Smooth muscle cell (in vitro differentiated cells): ENCODE results near the gene FREY1. TPM values are rescaled to one million over a fixed set of nuclear protein-coding genes. Genes with fewer than 3 reads are reported as not detected.

Experiments
- DNase-seq: peaks from one replicate; lab custom pipeline; 2025; ENCODE audit not compliant: unreplicated experiment; lab: John Stamatoyannopoulos, UW
- H2AFZ ChIP-seq: fragments of 200-600 bp; sonication (generic); 2 replicates; pipeline ENCODE4 v1.6.0; 2016; ENCODE audit warnings: antibody characterized with exemption, low read depth, mild to moderate bottlenecking
- H3F3A ChIP-seq: fragments of 200-600 bp; sonication (generic); 2 replicates; pipeline ENCODE4 v1.6.0; 2017; ENCODE audit warnings: antibody characterized with exemption, low read depth
- H3K27ac ChIP-seq: fragments of 200-600 bp; sonication (generic); 2 replicates; pipeline ENCODE4 v1.5.1; 2016; ENCODE audit warnings: low read depth, mild to moderate bottlenecking
- H3K27me3 ChIP-seq: fragments of 200-600 bp; sonication (generic); 2 replicates; pipeline ENCODE4 v1.6.1; 2016; ENCODE audit warnings: low read depth, mild to moderate bottlenecking
- H3K36me3 ChIP-seq: fragments of 200-600 bp; sonication (generic); 2 replicates; pipeline ENCODE4 v1.5.1; 2016; ENCODE audit warnings: low read depth
- H3K4me1 ChIP-seq: fragments of 200-600 bp; sonication (generic); 2 replicates; pipeline ENCODE4 v1.5.1; 2016; ENCODE audit warnings: low read depth
- H3K4me2 ChIP-seq: fragments of 200-600 bp; sonication (generic); 2 replicates; pipeline ENCODE4 v1.6.0; 2016; ENCODE audit warnings: mild to moderate bottlenecking
- H3K4me3 ChIP-seq: fragments of 200-600 bp; sonication (generic); 2 replicates; pipeline ENCODE4 v1.5.1; 2016; ENCODE audit warnings: mild to moderate bottlenecking
- H3K79me2 ChIP-seq: fragments of 200-600 bp; sonication (generic); 2 replicates; pipeline ENCODE4 v1.6.0; 2016; ENCODE audit warnings: low read depth, mild to moderate bottlenecking
- H3K9ac ChIP-seq: fragments of 200-600 bp; sonication (generic); 2 replicates; pipeline ENCODE4 v1.6.0; 2016; ENCODE audit warnings: low read depth
- H3K9me3 ChIP-seq: fragments of 200-600 bp; sonication (generic); replicated peaks from 2 replicates; pipeline ENCODE4 v1.5.1; 2016; ENCODE audit warnings: low read depth
- H4K20me1 ChIP-seq: fragments of 200-600 bp; sonication (generic); 2 replicates; pipeline ENCODE4 v1.6.0; 2016; ENCODE audit warnings: low read depth
- CTCF ChIP-seq: fragments of 200-600 bp; sonication (generic); IDR thresholded peaks from 2 replicates; pipeline ENCODE4 v1.5.1; 2017; ENCODE audit warnings: borderline replicate concordance, mild to moderate bottlenecking, antibody characterized with exemption; ENCODE audit not compliant: insufficient read depth, poor library complexity, severe bottlenecking
- WGBS: methylation state at CpG from one replicate; pipeline ENCODE4 v1.1.7; 2016; ENCODE audit warnings: low lambda C conversion rate; 5-methylcytosine and 5-hydroxymethylcytosine counted together
- polyA plus RNA-seq: library from polyadenylated mRNA; unstranded; fragments of >200 nt; fragmentation: Nextera tagmentation; extraction: Ambion mirVana; gene quantifications from 2 replicates; pipeline ENCODE4 v1.2.1, GENCODE V29; 2016
- total RNA-seq: library from RNA; depleted of rRNA; stranded (reverse); fragments of >200 nt; gene quantifications from 2 replicates; pipeline ENCODE4 v1.2.3, GENCODE V29; 2014

Gene FREY1
- total and polyA plus RNA-seq, 2 experiments from 2014 or later = 0.22 to 0.57 TPM

- no peak for TF ChIP-seq CTCF
- H3F3A ChIP-seq = no peaks in the 10 kb centered on the region
- no peak overlapping the region for H3K9ac ChIP-seq
- peaks cover 44% of the 10 kb centered on the region for H3K27me3 ChIP-seq
- no peak overlapping the region for H3K27ac ChIP-seq
- DNase-seq = no peak
- peaks cover 8% of the 10 kb centered on the region for H3K79me2 ChIP-seq
- WGBS = 93% methylated on average over 6 of the region's 6 CpGs
- H3K4me2 ChIP-seq = no peak overlapping the region
- H3K4me3 ChIP-seq = no peak overlapping the region
- H3K9me3 ChIP-seq = no peaks in the 10 kb centered on the region
- peaks cover 30% of the 10 kb centered on the region for H3K4me1 ChIP-seq
- H4K20me1 ChIP-seq = no peaks in the 10 kb centered on the region
- H2AFZ ChIP-seq = no peak overlapping the region
- no peaks in the 10 kb centered on the region for H3K36me3 ChIP-seq
These were observed 13.7 kb upstream of the FREY1 start for GRCh38 chr11:45920531-45921477.

GRCh38 chr11:45919806-45920530 lies 12.9 kb upstream of the FREY1 start:
- Histone ChIP-seq H3K4me2 (no peak overlapping the region), H2AFZ (no peak overlapping the region), H3K36me3 (no peaks in the 10 kb centered on the region), H3K9me3 (no peaks in the 10 kb centered on the region), H3K4me1 (peaks cover 30% of the 10 kb centered on the region), H3K27me3 (peaks cover 42% of the 10 kb centered on the region), H3K9ac (no peak overlapping the region), H3K4me3 (no peak overlapping the region), H3K27ac (no peak overlapping the region), H4K20me1 (no peaks in the 10 kb centered on the region), H3K79me2 (peaks cover 8% of the 10 kb centered on the region), H3F3A (no peaks in the 10 kb centered on the region)
- DNase-seq = no peak
- WGBS = 89% methylated on average over 13 of the region's 13 CpGs
- TF ChIP-seq CTCF = no peak

- DNase-seq = no peak
- no peak for TF ChIP-seq CTCF
- Histone ChIP-seq H3K4me1 (peaks cover 30% of the 10 kb centered on the region), H3K9ac (no peak overlapping the region), H3K9me3 (no peaks in the 10 kb centered on the region), H3K79me2 (peaks cover 8% of the 10 kb centered on the region), H3K4me3 (peak overlapping the region; percentile 80), H3K4me2 (peak overlapping the region; percentile 95), H3K36me3 (no peaks in the 10 kb centered on the region), H2AFZ (peak overlapping the region; percentile 64), H4K20me1 (no peaks in the 10 kb centered on the region), H3K27me3 (peaks cover 34% of the 10 kb centered on the region), H3K27ac (no peak overlapping the region), H3F3A (no peaks in the 10 kb centered on the region)
- WGBS = 76% methylated on average over 7 of the region's 7 CpGs
These were observed 12.0 kb upstream of the FREY1 start for GRCh38 chr11:45918962-45919675.
